ENCODE data around the gene COPA. TPM values are rescaled to one million over a fixed set of nuclear protein-coding genes. Genes with fewer than 3 reads are reported as not detected.

COPA gene
- total RNA-seq, 1 donor from 2014 or later = 126 TPM

GRCh38 chr1:160369087-160369486, 26.0 kb upstream of the COPA start:
- no peak for DNase-seq (ENCODE audit: low spot score)
- Mint-ChIP-seq H3K4me1 (ENCODE audit: low read depth) (no peaks in the 10 kb centered on the region), H3K27ac (no peak overlapping the region), H3K36me3 (ENCODE audit: low read depth) (no peaks in the 10 kb centered on the region), H3K4me3 (no peak overlapping the region), H3K9me3 (no peaks in the 10 kb centered on the region), H3K27me3 (ENCODE audit: insufficient read depth) (peaks cover 4% of the 10 kb centered on the region)
- intact Hi-C loops (cut with micrococcal nuclease) = no loop called here

GRCh38 chr1:160367934-160368923, 25.2 kb upstream of the COPA start:
- Mint-ChIP-seq H3K4me3 (no peak overlapping the region), H3K36me3 (ENCODE audit: low read depth) (no peaks in the 10 kb centered on the region), H3K9me3 (no peaks in the 10 kb centered on the region), H3K27me3 (ENCODE audit: insufficient read depth) (peaks cover 4% of the 10 kb centered on the region), H3K4me1 (ENCODE audit: low read depth) (no peaks in the 10 kb centered on the region), H3K27ac (no peak overlapping the region)
- intact Hi-C loops (cut with micrococcal nuclease) = no loop called here
- no peak for DNase-seq (ENCODE audit: low spot score)

- DNase-seq (ENCODE audit: low spot score) = no peak
- Mint-ChIP-seq H3K27ac (no peak overlapping the region), H3K4me1 (ENCODE audit: low read depth) (no peaks in the 10 kb centered on the region), H3K9me3 (no peaks in the 10 kb centered on the region), H3K4me3 (no peak overlapping the region), H3K27me3 (ENCODE audit: insufficient read depth) (peaks cover 4% of the 10 kb centered on the region), H3K36me3 (ENCODE audit: low read depth) (no peaks in the 10 kb centered on the region)
- intact Hi-C loops (cut with micrococcal nuclease) = no loop called here
These were observed 24.5 kb upstream of the COPA start for GRCh38 chr1:160367516-160367900.

GRCh38 chr1:160366731-160367515, 23.9 kb upstream of the COPA start, which contains the start of gene NHLH1:
TSS of gene NHLH1 (plus strand) at chr1:160367071. CDS start at chr1:160370732, 3,661 bp downstream.
- Mint-ChIP-seq H3K27ac (no peak within 1 kb of the TSS), H3K9me3 (no peaks in the 10 kb centered on the region), H3K4me3 (no peak within 1 kb of the TSS), H3K36me3 (ENCODE audit: low read depth) (no peaks in the 10 kb centered on the region), H3K27me3 (ENCODE audit: insufficient read depth) (peaks cover 4% of the 10 kb centered on the region), H3K4me1 (ENCODE audit: low read depth) (no peaks in the 10 kb centered on the region)
- no peak for DNase-seq (ENCODE audit: low spot score)
- intact Hi-C loops (cut with micrococcal nuclease) = no loop called here

- Mint-ChIP-seq H3K27me3 (ENCODE audit: insufficient read depth) (peaks cover 4% of the 10 kb centered on the region), H3K36me3 (ENCODE audit: low read depth) (peaks cover 7% of the 10 kb centered on the region), H3K27ac (no peak overlapping the region), H3K9me3 (no peaks in the 10 kb centered on the region), H3K4me3 (no peak overlapping the region), H3K4me1 (ENCODE audit: low read depth) (no peaks in the 10 kb centered on the region)
- intact Hi-C loops (cut with micrococcal nuclease) = no loop called here
- no peak for DNase-seq (ENCODE audit: low spot score)
These were observed 22.3 kb upstream of the COPA start for GRCh38 chr1:160365325-160365724.

- H3K27ac Mint-ChIP-seq = no peak overlapping the region
- H3K4me1 Mint-ChIP-seq (ENCODE audit: low read depth) = no peaks in the 10 kb centered on the region
- H3K9me3 Mint-ChIP-seq = no peaks in the 10 kb centered on the region
- intact Hi-C loops (cut with micrococcal nuclease) = no loop called here
- no peak overlapping the region for H3K4me3 Mint-ChIP-seq
- DNase-seq (ENCODE audit: low spot score) = no peak
- peaks cover 4% of the 10 kb centered on the region for H3K27me3 Mint-ChIP-seq (ENCODE audit: insufficient read depth)
- H3K36me3 Mint-ChIP-seq (ENCODE audit: low read depth) = peaks cover 12% of the 10 kb centered on the region
These were observed 21.1 kb upstream of the COPA start for GRCh38 chr1:160363951-160364735.

GRCh38 chr1:160363010-160363409, 20.0 kb upstream of the COPA start:
- no peaks in the 10 kb centered on the region for H3K4me1 Mint-ChIP-seq (ENCODE audit: low read depth)
- no peak for DNase-seq (ENCODE audit: low spot score)
- H3K36me3 Mint-ChIP-seq (ENCODE audit: low read depth) = peaks cover 21% of the 10 kb centered on the region
- no peak overlapping the region for H3K4me3 Mint-ChIP-seq
- intact Hi-C loops (cut with micrococcal nuclease) = no loop called here
- peaks cover 2% of the 10 kb centered on the region for H3K27me3 Mint-ChIP-seq (ENCODE audit: insufficient read depth)
- H3K27ac Mint-ChIP-seq = no peak overlapping the region
- no peaks in the 10 kb centered on the region for H3K9me3 Mint-ChIP-seq

GRCh38 chr1:160362168-160362957, 19.3 kb upstream of the COPA start:
- Mint-ChIP-seq H3K27me3 (ENCODE audit: insufficient read depth) (no peaks in the 10 kb centered on the region), H3K36me3 (ENCODE audit: low read depth) (peaks cover 22% of the 10 kb centered on the region), H3K4me3 (no peak overlapping the region), H3K4me1 (ENCODE audit: low read depth) (no peaks in the 10 kb centered on the region), H3K27ac (peak overlapping the region; percentile 24), H3K9me3 (no peaks in the 10 kb centered on the region)
- DNase-seq (ENCODE audit: low spot score) = no peak
- intact Hi-C loops (cut with micrococcal nuclease) = no loop called here

- Mint-ChIP-seq H3K36me3 (ENCODE audit: low read depth) (peaks cover 26% of the 10 kb centered on the region), H3K27ac (no peak overlapping the region), H3K4me3 (no peak overlapping the region), H3K4me1 (ENCODE audit: low read depth) (no peaks in the 10 kb centered on the region), H3K9me3 (no peaks in the 10 kb centered on the region), H3K27me3 (ENCODE audit: insufficient read depth) (no peaks in the 10 kb centered on the region)
- intact Hi-C loops (cut with micrococcal nuclease) = no loop called here
- no peak for DNase-seq (ENCODE audit: low spot score)
These were observed 18.7 kb upstream of the COPA start for GRCh38 chr1:160361814-160362167.

GRCh38 chr1:160361199-160361598, 18.1 kb upstream of the COPA start:
- H3K36me3 Mint-ChIP-seq (ENCODE audit: low read depth) = peaks cover 31% of the 10 kb centered on the region
- no peaks in the 10 kb centered on the region for H3K4me1 Mint-ChIP-seq (ENCODE audit: low read depth)
- no peaks in the 10 kb centered on the region for H3K9me3 Mint-ChIP-seq
- H3K27ac Mint-ChIP-seq = peak overlapping the region; percentile 20
- no peak for DNase-seq (ENCODE audit: low spot score)
- intact Hi-C loops (cut with micrococcal nuclease) = no loop called here
- H3K4me3 Mint-ChIP-seq = no peak overlapping the region
- H3K27me3 Mint-ChIP-seq (ENCODE audit: insufficient read depth) = no peaks in the 10 kb centered on the region

GRCh38 chr1:160360227-160360695, 17.2 kb upstream of the COPA start:
- intact Hi-C loops (cut with micrococcal nuclease) = no loop called here
- Mint-ChIP-seq H3K4me3 (no peak overlapping the region), H3K27me3 (ENCODE audit: insufficient read depth) (no peaks in the 10 kb centered on the region), H3K27ac (no peak overlapping the region), H3K36me3 (ENCODE audit: low read depth) (peaks cover 36% of the 10 kb centered on the region), H3K9me3 (no peaks in the 10 kb centered on the region), H3K4me1 (ENCODE audit: low read depth) (no peaks in the 10 kb centered on the region)
- DNase-seq (ENCODE audit: low spot score) = no peak

Data from activated T-helper 1 cell treated with anti-CD3 and anti-CD28 coated beads, Interleukin-12 subunit alpha, Interleukin-12 subunit beta, Interleukin-2, Interleukin-4 antibody, amounts not matched to agents 30 ng/mL and 10 ng/mL and 1 ng/mL, durations not matched to agents 14 hours and 24 hours and 36 hours (primary cell).